HPDE6-E6E7 (cell line): ENCODE results near the gene DLGAP1.

Source experiments
- DNase-seq: peaks from one replicate; pipeline ENCODE4 v3.0.0; 2011; ENCODE audit warnings: missing footprints; ENCODE audit errors: extremely low spot score

Gene DLGAP1

GRCh38 chr18:3468833-3469232 is 986.3 kb downstream of the DLGAP1 start:
- no peak for DNase-seq

- DNase-seq, result no peak
Measured at GRCh38 chr18:3468066-3468705, 986.9 kb downstream of the DLGAP1 start.

GRCh38 chr18:3466872-3467271 is 988.2 kb downstream of the DLGAP1 start:
- no peak for DNase-seq

- no peak for DNase-seq
Measured at GRCh38 chr18:3466045-3466444, 989.1 kb downstream of the DLGAP1 start.

- DNase-seq, result no peak
Measured at GRCh38 chr18:3463051-3463450, 992.1 kb downstream of the DLGAP1 start.

- DNase-seq, result no peak
Measured at GRCh38 chr18:3461704-3462103, 993.4 kb downstream of the DLGAP1 start.

GRCh38 chr18:3460823-3461398 is 994.2 kb downstream of the DLGAP1 start:
- DNase-seq, result no peak

GRCh38 chr18:3458952-3459853 is 995.9 kb downstream of the DLGAP1 start:
- DNase-seq, result no peak

- no peak for DNase-seq
Measured at GRCh38 chr18:3458378-3458777, 996.7 kb downstream of the DLGAP1 start.

GRCh38 chr18:3457261-3457724 is 997.8 kb downstream of the DLGAP1 start:
- no peak for DNase-seq

GRCh38 chr18:3456686-3457069 is 998.4 kb downstream of the DLGAP1 start:
- DNase-seq, result no peak

GRCh38 chr18:3455907-3456685 is 999.0 kb downstream of the DLGAP1 start:
- no peak for DNase-seq

- DNase-seq, result no peak
Measured at GRCh38 chr18:3455090-3455635, 999.9 kb downstream of the DLGAP1 start.

- DNase-seq, result no peak
Measured at GRCh38 chr18:3454365-3455089, 1000.6 kb downstream of the DLGAP1 start.

GRCh38 chr18:3453540-3454364 is 1001.4 kb downstream of the DLGAP1 start:
- DNase-seq, result no peak

GRCh38 chr18:3452750-3453539 is 1002.2 kb downstream of the DLGAP1 start:
- no peak for DNase-seq

- DNase-seq, result no peak
Measured at GRCh38 chr18:3451989-3452749, 1002.9 kb downstream of the DLGAP1 start.

GRCh38 chr18:3451183-3451988 is 1003.7 kb downstream of the DLGAP1 start:
- DNase-seq, result no peak
